HepG2 (cell line): ENCODE results near the gene SP6. TPM values are rescaled to one million over a fixed set of nuclear protein-coding genes. Genes with fewer than 3 reads are reported as not detected.
A peak's percentile ranks its signal among the peaks of the same experiment; 100 is the strongest.

Source experiments
- ELF3 ChIP-seq: IDR thresholded peaks from 2 replicates; pipeline ENCODE4 v1.6.1; 2016; ENCODE audit warnings: missing genetic modification reagents, missing compliant biosample characterization
- MIER3 ChIP-seq: IDR thresholded peaks from 2 replicates; pipeline ENCODE4 v1.6.1; 2016; ENCODE audit warnings: missing compliant biosample characterization, borderline replicate concordance
- NFE2L1 ChIP-seq: sonication (generic); formaldehyde crosslinking; IDR thresholded peaks from 2 replicates; pipeline ENCODE4 v1.4.0; 2020; ENCODE audit warnings: missing genetic modification reagents, mild to moderate bottlenecking, borderline replicate concordance
- NFRKB ChIP-seq: fragments of 450-650 bp; IDR thresholded peaks from 2 replicates; pipeline ENCODE4 v1.6.1; 2017
- RFX1 ChIP-seq: fragments of 450-650 bp; IDR thresholded peaks from 2 replicates; pipeline ENCODE4 v1.6.1; 2017
- RNF2 ChIP-seq: fragments of 450-650 bp; conservative IDR thresholded peaks from 2 replicates; pipeline ENCODE4 v1.6.1; 2016; ENCODE audit warnings: low read depth
- SALL1 ChIP-seq: sonication (generic); formaldehyde crosslinking; IDR thresholded peaks from 2 replicates; pipeline ENCODE4 v1.8.0; 2022; ENCODE audit warnings: mild to moderate bottlenecking, missing genetic modification reagents
- SRSF1 ChIP-seq: fragments of 200-400 bp; formaldehyde crosslinking; optimal IDR thresholded peaks from 2 replicates; pipeline ENCODE3; 2017; ENCODE audit warnings: mild to moderate bottlenecking, low read depth, low read length, moderate library complexity
- TARDBP ChIP-seq: sonication (generic); formaldehyde crosslinking; IDR thresholded peaks from 2 replicates; pipeline ENCODE4 v1.8.0; 2022; ENCODE audit warnings: mild to moderate bottlenecking, missing genetic modification reagents
- TBP ChIP-seq: sonication (generic); formaldehyde crosslinking; IDR thresholded peaks from 2 replicates; pipeline ENCODE4 v1.5.0; 2020; ENCODE audit warnings: missing genetic modification reagents
- U2AF2 ChIP-seq: fragments of 200-400 bp; formaldehyde crosslinking; IDR thresholded peaks from 2 replicates; pipeline ENCODE4 v1.6.1; 2017; ENCODE audit warnings: low read depth, mild to moderate bottlenecking, low read length
- ZFY ChIP-seq: sonication (generic); formaldehyde crosslinking; IDR thresholded peaks from 2 replicates; pipeline ENCODE4 v1.4.0; 2020; ENCODE audit warnings: missing genetic modification reagents
- ZMAT3 ChIP-seq: sonication (generic); formaldehyde crosslinking; conservative IDR thresholded peaks from 2 replicates; pipeline ENCODE4 v1.7.0; 2021; ENCODE audit warnings: missing genetic modification reagents
- ZNF143 ChIP-seq: sonication (generic); formaldehyde crosslinking; IDR thresholded peaks from 2 replicates; pipeline ENCODE4 v1.4.0; 2020; ENCODE audit warnings: missing genetic modification reagents
- ZNF160 ChIP-seq: sonication (generic); formaldehyde crosslinking; IDR thresholded peaks from 2 replicates; pipeline ENCODE4 v1.8.0; 2022; ENCODE audit warnings: mild to moderate bottlenecking, inconsistent platforms, missing genetic modification reagents
- ZNF619 ChIP-seq: sonication (generic); formaldehyde crosslinking; IDR thresholded peaks from 2 replicates; pipeline ENCODE4 v1.4.0; 2020; ENCODE audit warnings: mild to moderate bottlenecking, missing genetic modification reagents
- ZNF674 ChIP-seq: sonication (generic); formaldehyde crosslinking; IDR thresholded peaks from 2 replicates; pipeline ENCODE4 v1.5.0; 2020; ENCODE audit warnings: low read depth, mild to moderate bottlenecking, missing genetic modification reagents
- ZNF724P ChIP-seq: sonication (generic); formaldehyde crosslinking; IDR thresholded peaks from 2 replicates; pipeline ENCODE4 v1.8.0; 2022; ENCODE audit warnings: missing genetic modification reagents, borderline replicate concordance
- ZSCAN31 ChIP-seq: sonication (generic); formaldehyde crosslinking; IDR thresholded peaks from 2 replicates; pipeline ENCODE4 v1.5.0; 2020; ENCODE audit warnings: low read depth, mild to moderate bottlenecking, missing genetic modification reagents
- polyA plus RNA-seq, 8 experiments: library from polyadenylated mRNA; depleted of rRNA in 3 of 8; stranded (reverse) in 7 of 8; unstranded in 1 of 8; fragments of >200 nt; fragmentation: Illumina TruSeq in 4 of 8; extraction: Trizol in 4 of 8; gene quantifications; 2 replicates each; pipeline versions ENCODE4 v1.2.1 to v1.2.3, GENCODE V29; 2011 to 2016; ENCODE audit warnings: low read depth in 4 of 8, missing spikeins in 1 of 8, mixed read lengths in 1 of 8; ENCODE audit not compliant: insufficient read depth in 1 of 8
- total RNA-seq, 5 experiments: library from RNA; depleted of rRNA; stranded (reverse); fragments of >200 nt; fragmentation: Illumina TruSeq; extraction: Trizol; gene quantifications; 2 replicates each; pipeline ENCODE4 v1.2.3, GENCODE V29; 2016; ENCODE audit warnings: low read depth in 1 of 5
- TF ChIP-seq, protein P1 (sequence below): sonication (generic); formaldehyde crosslinking; IDR thresholded peaks from 2 replicates; pipeline ENCODE4 v1.4.0; 2020; ENCODE audit warnings: missing genetic modification reagents, mild to moderate bottlenecking, borderline replicate concordance
- TF ChIP-seq, protein P2 (sequence below): sonication (generic); formaldehyde crosslinking; IDR thresholded peaks from 2 replicates; pipeline ENCODE4 v1.8.0; 2022; ENCODE audit warnings: mild to moderate bottlenecking, missing genetic modification reagents, borderline replicate concordance
- TF ChIP-seq, protein P3 (sequence below): sonication (generic); formaldehyde crosslinking; IDR thresholded peaks from 2 replicates; pipeline ENCODE4 v1.4.0; 2020; ENCODE audit warnings: missing genetic modification reagents, borderline replicate concordance
- TF ChIP-seq, protein P4 (sequence below): sonication (generic); formaldehyde crosslinking; IDR thresholded peaks from 2 replicates; pipeline ENCODE4 v1.4.0; 2020; ENCODE audit warnings: missing genetic modification reagents, mild to moderate bottlenecking, borderline replicate concordance

The SP6 gene
- total and polyA plus RNA-seq, 2 of the 13 experiments (the other 11 are each of a cell fraction or from before 2014, with no cell fraction given): 0.07 TPM

DNA sequence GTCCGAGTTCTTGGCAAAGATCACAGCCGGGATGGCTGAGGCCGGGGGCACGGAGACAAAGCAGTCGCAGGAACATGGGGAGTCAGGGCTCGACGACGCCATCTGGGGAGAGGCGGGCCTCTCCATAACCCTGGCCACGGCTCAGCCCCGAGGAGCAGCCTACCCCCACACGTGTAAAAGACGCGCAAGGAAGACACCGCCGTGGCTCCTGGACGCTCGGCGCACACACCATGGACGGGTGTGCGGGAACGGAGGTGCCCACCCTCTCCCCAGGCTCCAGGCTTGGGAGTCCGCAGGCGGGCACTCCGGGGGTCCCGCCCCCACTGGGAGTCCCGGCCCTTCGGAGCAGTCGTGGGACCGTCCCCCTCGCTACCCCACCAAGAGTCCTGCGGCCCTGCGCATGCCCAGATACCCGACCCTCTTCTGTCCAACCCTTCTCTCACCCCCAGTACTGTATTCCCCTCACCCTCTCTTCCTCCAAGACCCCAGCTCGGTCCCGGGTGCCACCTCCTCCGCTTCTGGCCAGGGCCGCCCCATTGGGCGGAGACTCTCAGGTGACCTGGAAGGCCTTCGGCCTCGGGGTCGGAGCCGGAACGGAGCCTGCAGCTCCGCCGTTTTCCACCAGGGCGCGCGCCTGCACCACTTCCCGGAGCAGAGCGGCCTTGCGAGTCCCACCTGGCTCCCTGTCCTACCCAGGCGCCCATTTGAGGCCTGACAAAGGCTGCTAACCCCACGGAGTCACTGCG lies 10.0 kb downstream of the SP6 start, which contains the start of gene SCRN2 (continued):
- peak; percentile 67 for TF ChIP-seq TARDBP
- TF ChIP-seq, protein P1, sequence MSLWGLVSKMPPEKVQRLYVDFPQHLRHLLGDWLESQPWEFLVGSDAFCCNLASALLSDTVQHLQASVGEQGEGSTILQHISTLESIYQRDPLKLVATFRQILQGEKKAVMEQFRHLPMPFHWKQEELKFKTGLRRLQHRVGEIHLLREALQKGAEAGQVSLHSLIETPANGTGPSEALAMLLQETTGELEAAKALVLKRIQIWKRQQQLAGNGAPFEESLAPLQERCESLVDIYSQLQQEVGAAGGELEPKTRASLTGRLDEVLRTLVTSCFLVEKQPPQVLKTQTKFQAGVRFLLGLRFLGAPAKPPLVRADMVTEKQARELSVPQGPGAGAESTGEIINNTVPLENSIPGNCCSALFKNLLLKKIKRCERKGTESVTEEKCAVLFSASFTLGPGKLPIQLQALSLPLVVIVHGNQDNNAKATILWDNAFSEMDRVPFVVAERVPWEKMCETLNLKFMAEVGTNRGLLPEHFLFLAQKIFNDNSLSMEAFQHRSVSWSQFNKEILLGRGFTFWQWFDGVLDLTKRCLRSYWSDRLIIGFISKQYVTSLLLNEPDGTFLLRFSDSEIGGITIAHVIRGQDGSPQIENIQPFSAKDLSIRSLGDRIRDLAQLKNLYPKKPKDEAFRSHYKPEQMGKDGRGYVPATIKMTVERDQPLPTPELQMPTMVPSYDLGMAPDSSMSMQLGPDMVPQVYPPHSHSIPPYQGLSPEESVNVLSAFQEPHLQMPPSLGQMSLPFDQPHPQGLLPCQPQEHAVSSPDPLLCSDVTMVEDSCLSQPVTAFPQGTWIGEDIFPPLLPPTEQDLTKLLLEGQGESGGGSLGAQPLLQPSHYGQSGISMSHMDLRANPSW (CRISPR knock-in tag): no peak
- peak; percentile 82; the same call in 1 of the 2 replicates for TF ChIP-seq SALL1 (CRISPR knock-in tag)
- 0 out of 2 replicates have a peak, but pooled peaks have one; percentile 55 for TF ChIP-seq RNF2
- TF ChIP-seq ZNF143: peak; percentile 57
- TF ChIP-seq ZNF160 (CRISPR knock-in tag): peak; percentile 88
- TF ChIP-seq, protein P2, sequence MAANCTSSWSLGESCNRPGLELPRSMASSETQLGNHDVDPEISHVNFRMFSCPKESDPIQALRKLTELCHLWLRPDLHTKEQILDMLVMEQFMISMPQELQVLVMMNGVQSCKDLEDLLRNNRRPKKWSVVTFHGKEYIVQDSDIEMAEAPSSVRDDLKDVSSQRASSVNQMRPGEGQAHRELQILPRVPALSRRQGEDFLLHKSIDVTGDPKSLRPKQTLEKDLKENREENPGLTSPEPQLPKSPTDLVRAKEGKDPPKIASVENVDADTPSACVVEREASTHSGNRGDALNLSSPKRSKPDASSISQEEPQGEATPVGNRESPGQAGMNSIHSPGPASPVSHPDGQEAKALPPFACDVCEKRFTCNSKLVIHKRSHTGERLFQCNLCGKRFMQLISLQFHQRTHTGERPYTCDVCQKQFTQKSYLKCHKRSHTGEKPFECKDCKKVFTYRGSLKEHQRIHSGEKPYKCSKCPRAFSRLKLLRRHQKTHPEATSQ (CRISPR knock-in tag): no peak
- no peak; the same call in 1 of the 2 replicates for TF ChIP-seq ZNF619 (CRISPR knock-in tag)
- no peak for TF ChIP-seq ZNF724P (CRISPR knock-in tag)
- TF ChIP-seq ZNF674 (CRISPR knock-in tag): no peak
- TF ChIP-seq ELF3 (CRISPR knock-in tag): peak; percentile 87
- TF ChIP-seq MIER3 (CRISPR knock-in tag): 0 out of 2 replicates have a peak, but pooled peaks have one; percentile 13
- TF ChIP-seq U2AF2: no peak
- TF ChIP-seq NFRKB: no peak
- TF ChIP-seq RFX1: no peak
- peak; percentile 95 for TF ChIP-seq ZFY (CRISPR knock-in tag)
- peak; percentile 90 for TF ChIP-seq ZMAT3
- peak; percentile 98 for TF ChIP-seq ZSCAN31
- no peak for TF ChIP-seq NFE2L1
- no peak for TF ChIP-seq TBP (CRISPR knock-in tag)
- TF ChIP-seq, protein P3, sequence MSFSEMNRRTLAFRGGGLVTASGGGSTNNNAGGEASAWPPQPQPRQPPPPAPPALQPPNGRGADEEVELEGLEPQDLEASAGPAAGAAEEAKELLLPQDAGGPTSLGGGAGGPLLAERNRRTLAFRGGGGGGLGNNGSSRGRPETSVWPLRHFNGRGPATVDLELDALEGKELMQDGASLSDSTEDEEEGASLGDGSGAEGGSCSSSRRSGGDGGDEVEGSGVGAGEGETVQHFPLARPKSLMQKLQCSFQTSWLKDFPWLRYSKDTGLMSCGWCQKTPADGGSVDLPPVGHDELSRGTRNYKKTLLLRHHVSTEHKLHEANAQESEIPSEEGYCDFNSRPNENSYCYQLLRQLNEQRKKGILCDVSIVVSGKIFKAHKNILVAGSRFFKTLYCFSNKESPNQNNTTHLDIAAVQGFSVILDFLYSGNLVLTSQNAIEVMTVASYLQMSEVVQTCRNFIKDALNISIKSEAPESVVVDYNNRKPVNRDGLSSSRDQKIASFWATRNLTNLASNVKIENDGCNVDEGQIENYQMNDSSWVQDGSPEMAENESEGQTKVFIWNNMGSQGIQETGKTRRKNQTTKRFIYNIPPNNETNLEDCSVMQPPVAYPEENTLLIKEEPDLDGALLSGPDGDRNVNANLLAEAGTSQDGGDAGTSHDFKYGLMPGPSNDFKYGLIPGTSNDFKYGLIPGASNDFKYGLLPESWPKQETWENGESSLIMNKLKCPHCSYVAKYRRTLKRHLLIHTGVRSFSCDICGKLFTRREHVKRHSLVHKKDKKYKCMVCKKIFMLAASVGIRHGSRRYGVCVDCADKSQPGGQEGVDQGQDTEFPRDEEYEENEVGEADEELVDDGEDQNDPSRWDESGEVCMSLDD (CRISPR knock-in tag): 0 out of 2 replicates have a peak, but pooled peaks have one; percentile 82
- peak; percentile 79 for TF ChIP-seq SRSF1
- TF ChIP-seq, protein P4, sequence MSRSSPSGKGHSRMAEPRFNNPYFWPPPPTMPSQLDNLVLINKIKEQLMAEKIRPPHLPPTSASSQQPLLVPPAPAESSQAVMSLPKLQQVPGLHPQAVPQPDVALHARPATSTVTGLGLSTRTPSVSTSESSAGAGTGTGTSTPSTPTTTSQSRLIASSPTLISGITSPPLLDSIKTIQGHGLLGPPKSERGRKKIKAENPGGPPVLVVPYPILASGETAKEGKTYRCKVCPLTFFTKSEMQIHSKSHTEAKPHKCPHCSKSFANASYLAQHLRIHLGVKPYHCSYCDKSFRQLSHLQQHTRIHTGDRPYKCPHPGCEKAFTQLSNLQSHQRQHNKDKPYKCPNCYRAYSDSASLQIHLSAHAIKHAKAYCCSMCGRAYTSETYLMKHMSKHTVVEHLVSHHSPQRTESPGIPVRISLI: peak; percentile 31; the same call in 1 of the 2 replicates
